Tibial nerve (tissue), 4 donors: Measurements from ENCODE around the gene GBGT1. TPM values are rescaled to one million over a fixed set of nuclear protein-coding genes. Genes with fewer than 3 reads are reported as not detected.
A peak's percentile ranks its signal among the peaks of the same experiment; 100 is the strongest.

ENCODE experiments used
- DNase-seq, 2 donors: peaks; one replicate each; pipeline ENCODE4 v3.0.0-alpha.2; 2019; ENCODE audit warnings: low spot score in 2 of 2
- H3K27ac ChIP-seq, 4 donors: fragments of 200-600 bp; sonication (generic) in 3 of 4; one replicate each; pipeline ENCODE4 v1.5.1; 2017 to 2019; ENCODE audit warnings: mild to moderate bottlenecking in 1 of 4
- H3K27me3 ChIP-seq, 2 donors: fragments of 200-600 bp; sonication (generic) in 1 of 2; one replicate each; pipeline versions ENCODE4 v1.5.1 to v1.6.0; 2017 to 2019
- H3K36me3 ChIP-seq, 3 donors: fragments of 200-600 bp; sonication (generic); one replicate each; pipeline ENCODE4 v1.5.1; 2018 to 2019
- H3K4me1 ChIP-seq, 4 donors: fragments of 200-600 bp; sonication (generic) in 3 of 4; one replicate each; pipeline ENCODE4 v1.5.1; 2017 to 2019
- H3K4me3 ChIP-seq, 4 donors: fragments of 200-600 bp; sonication (generic) in 3 of 4; one replicate each; pipeline ENCODE4 v1.5.1; 2017 to 2019; ENCODE audit warnings: mild to moderate bottlenecking in 1 of 4, moderate library complexity in 1 of 4
- H3K9me3 ChIP-seq, 4 donors: fragments of 200-600 bp; sonication (generic) in 3 of 4; one replicate each; pipeline ENCODE4 v1.5.1; 2017 to 2019
- EP300 ChIP-seq, 2 donors: sonication (generic); formaldehyde crosslinking; IDR thresholded peaks; one replicate each; pipeline ENCODE4 v1.6.1; 2017; ENCODE audit warnings: antibody characterized with exemption in 2 of 2, mild to moderate bottlenecking in 1 of 2
- POLR2A ChIP-seq, 2 donors: fragments of 450-650 bp; IDR thresholded peaks; one replicate each; pipeline ENCODE4 v1.6.1; 2017; ENCODE audit warnings: antibody characterized with exemption in 2 of 2, mild to moderate bottlenecking in 2 of 2, moderate library complexity in 2 of 2
- WGBS, 2 donors: methylation state at CpG; one replicate each; pipeline ENCODE4 v1.1.5; 2018; 5-methylcytosine and 5-hydroxymethylcytosine counted together
- total RNA-seq, 4 donors: library from RNA; depleted of rRNA; stranded (reverse); fragments of >200 nt; gene quantifications; one replicate each; pipeline ENCODE4 v1.1.0, GENCODE V29; 2016
- TF ChIP-seq, protein P1 (sequence below), 5 experiments: fragments of 200-600 bp in 3 of 5; fragments of 450-650 bp in 2 of 5; sonication (generic) in 3 of 5; IDR thresholded peaks; one replicate each; pipeline ENCODE4 v1.5.1; 2016 to 2019; ENCODE audit warnings: antibody characterized with exemption in 5 of 5, mild to moderate bottlenecking in 3 of 5, moderate library complexity in 2 of 5

Gene GBGT1
- total RNA-seq, 4 donors from 2014 or later, result 15.3 to 63.3 (median 36.8) TPM

DNA sequence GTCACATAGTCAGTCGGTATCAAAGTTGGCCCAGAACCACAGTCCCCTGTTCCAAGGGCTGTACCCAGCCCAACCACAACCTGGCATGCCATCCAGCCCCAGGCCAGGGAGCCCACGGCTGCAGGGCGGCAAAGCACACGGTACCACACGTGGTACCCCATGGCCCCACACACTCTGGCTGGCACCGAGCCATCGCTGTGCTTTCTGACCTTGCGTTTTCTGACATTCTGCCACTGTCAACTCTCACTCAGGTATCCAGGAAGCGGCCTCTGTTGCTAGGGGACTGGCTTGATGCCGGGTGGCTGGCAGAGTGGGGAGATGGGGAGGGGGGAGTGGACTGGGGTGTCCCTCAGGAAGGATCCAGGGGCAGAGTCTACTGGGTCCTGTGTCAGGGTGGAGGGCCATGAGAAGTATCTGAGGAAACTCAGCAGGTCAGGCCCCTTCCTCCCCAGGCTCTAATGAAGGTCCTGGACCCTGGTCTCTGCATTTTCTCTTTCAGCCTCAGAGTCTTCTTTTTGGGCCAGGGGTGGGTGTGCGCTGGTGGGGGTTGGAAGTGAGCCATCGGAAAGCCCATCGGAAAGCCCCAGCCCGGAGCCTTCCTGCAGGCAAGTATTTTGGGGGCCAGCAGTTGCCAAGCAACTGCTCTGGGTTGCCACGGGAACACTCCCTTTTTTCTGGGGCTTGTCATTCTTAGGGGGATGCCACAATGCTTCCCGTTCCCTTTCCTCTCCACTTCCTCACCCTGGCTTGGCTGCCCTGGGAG is 21.7 kb downstream of the GBGT1 start:
- 60 to 64% methylated on average over 16 of the region's 16 CpGs for WGBS, 2 donors
- no peaks in the 10 kb centered on the region for H3K36me3 ChIP-seq
- TF ChIP-seq, protein P1, sequence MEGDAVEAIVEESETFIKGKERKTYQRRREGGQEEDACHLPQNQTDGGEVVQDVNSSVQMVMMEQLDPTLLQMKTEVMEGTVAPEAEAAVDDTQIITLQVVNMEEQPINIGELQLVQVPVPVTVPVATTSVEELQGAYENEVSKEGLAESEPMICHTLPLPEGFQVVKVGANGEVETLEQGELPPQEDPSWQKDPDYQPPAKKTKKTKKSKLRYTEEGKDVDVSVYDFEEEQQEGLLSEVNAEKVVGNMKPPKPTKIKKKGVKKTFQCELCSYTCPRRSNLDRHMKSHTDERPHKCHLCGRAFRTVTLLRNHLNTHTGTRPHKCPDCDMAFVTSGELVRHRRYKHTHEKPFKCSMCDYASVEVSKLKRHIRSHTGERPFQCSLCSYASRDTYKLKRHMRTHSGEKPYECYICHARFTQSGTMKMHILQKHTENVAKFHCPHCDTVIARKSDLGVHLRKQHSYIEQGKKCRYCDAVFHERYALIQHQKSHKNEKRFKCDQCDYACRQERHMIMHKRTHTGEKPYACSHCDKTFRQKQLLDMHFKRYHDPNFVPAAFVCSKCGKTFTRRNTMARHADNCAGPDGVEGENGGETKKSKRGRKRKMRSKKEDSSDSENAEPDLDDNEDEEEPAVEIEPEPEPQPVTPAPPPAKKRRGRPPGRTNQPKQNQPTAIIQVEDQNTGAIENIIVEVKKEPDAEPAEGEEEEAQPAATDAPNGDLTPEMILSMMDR (IDR thresholded peaks at IDR 0.05), result no peak
- no peak for TF ChIP-seq POLR2A (IDR thresholded peaks at IDR 0.05)
- TF ChIP-seq EP300 (IDR thresholded peaks at IDR 0.05), result no peak
- peaks cover 0 to 87% (median 63%) of the 10 kb centered on the region in 4 donors for H3K4me1 ChIP-seq
- H3K27ac ChIP-seq, result peak overlapping the region in 3 of 4 donors; percentile 85 to 96 (median 95)
- H3K27me3 ChIP-seq, result no peaks in the 10 kb centered on the region
- H3K9me3 ChIP-seq, result no peaks in the 10 kb centered on the region
- no peak for DNase-seq
- no peak overlapping the region for H3K4me3 ChIP-seq

DNA sequence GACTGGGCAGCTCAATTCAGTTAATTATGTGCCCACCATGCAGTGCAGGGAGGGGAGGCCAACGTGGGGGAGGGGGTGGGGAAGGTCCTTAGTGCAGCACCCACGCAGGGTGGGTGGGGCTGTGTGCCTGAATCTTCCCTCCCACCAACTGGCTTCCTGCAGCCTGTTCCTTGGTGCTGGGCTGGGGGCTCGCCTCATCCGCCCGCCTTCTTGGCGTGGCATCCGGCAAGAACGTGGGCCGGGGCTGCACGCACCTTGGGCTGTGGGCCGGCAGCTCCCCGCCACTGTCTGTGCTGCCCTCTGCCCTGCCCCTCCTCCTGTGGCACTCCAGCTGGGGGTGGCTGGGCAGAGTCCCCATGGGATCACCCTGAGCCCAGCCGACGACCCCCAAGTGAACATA is 23.1 kb downstream of the GBGT1 start:
- WGBS, 2 donors, result 72 to 78% methylated on average over 5 to 12 of the region's 14 CpGs
- no peak for DNase-seq
- no peak overlapping the region for H3K4me3 ChIP-seq
- H3K27ac ChIP-seq, result peak overlapping the region; percentile 72 to 96 (median 90)
- H3K27me3 ChIP-seq, result no peaks in the 10 kb centered on the region
- peaks cover 0 to 97% (median 74%) of the 10 kb centered on the region in 4 donors for H3K4me1 ChIP-seq
- no peaks in the 10 kb centered on the region for H3K36me3 ChIP-seq
- TF ChIP-seq EP300 (IDR thresholded peaks at IDR 0.05) (no peak), POLR2A (IDR thresholded peaks at IDR 0.05) (no peak)
- TF ChIP-seq, protein P1 (IDR thresholded peaks at IDR 0.05), result no peak
- no peaks in the 10 kb centered on the region for H3K9me3 ChIP-seq

DNA sequence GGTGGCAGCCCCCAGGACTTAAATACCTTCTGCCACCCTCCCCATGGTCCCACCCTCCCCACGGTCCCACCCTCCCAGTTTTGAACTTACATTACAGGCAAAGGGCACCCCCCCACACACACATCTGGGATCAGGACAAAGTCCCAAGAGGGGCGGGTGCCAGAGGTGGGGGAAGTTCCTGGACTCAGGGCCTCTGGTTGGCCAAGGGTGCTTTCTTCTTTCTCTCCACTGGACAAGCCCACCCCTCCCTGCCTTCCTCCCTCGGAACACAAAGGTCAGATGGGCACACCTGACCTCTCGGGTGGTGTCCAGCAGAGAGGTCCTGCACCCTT is 23.6 kb downstream of the GBGT1 start:
- H3K9me3 ChIP-seq, result no peaks in the 10 kb centered on the region
- TF ChIP-seq, protein P1 (IDR thresholded peaks at IDR 0.05), result no peak
- no peak for TF ChIP-seq POLR2A (IDR thresholded peaks at IDR 0.05)
- no peak for TF ChIP-seq EP300 (IDR thresholded peaks at IDR 0.05)
- no peaks in the 10 kb centered on the region for H3K27me3 ChIP-seq
- DNase-seq, result no peak
- no peaks in the 10 kb centered on the region for H3K36me3 ChIP-seq
- no peak overlapping the region for H3K4me3 ChIP-seq
- 76 to 81% methylated on average over 3 to 4 of the region's 4 CpGs for WGBS, 2 donors
- H3K27ac ChIP-seq, result peak overlapping the region; percentile 72 to 96 (median 90)
- peaks cover 0 to 98% (median 78%) of the 10 kb centered on the region in 4 donors for H3K4me1 ChIP-seq

DNA sequence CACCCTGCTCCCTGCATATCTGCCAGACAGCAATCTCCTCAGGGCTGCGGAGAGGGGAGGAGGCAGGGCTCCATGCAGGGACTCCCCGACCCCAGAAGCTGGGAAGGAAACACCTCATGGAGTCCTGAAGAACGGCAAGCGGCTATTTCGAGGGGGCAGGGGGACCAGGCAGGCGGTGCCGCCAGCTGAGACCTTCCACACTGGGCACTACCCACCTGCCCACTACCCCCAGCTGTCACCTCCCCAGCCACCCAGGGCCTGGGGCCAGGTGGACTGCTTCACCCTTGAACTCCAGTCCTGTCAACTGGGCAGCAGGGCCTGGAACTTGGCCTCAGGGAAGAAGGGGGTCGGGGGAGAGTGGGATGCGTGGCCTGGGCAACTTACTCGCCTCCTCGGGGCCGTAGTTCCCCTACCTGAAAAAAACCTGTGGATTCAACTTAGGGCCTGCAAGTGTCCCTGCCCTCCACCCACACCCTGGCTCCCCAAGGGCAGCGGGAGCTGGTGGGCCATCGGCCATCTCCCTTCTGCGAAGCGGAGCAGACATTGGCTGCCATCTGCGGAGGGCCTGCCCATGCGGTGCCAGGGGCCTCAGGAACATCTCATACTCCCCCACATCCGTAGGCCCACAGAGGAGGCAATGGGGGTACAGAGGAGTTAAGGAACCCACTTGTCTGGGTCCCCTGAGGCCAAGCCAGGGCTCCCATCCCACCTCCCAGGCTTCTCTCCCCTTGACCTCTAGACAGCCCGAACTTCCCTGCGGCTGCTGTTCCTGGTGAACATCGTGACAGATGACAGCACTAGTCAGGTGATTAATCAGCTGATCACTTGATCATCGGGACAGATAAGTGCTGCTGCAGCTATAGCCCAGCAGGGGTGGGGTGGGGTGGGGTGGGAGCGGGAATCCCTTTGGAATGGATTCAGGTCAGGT is 24.2 kb downstream of the GBGT1 start:
- H3K9me3 ChIP-seq, result no peaks in the 10 kb centered on the region
- peaks cover 0 to 98% (median 78%) of the 10 kb centered on the region in 4 donors for H3K4me1 ChIP-seq
- H3K27ac ChIP-seq, result peak overlapping the region; percentile 72 to 96 (median 90)
- H3K27me3 ChIP-seq, result no peaks in the 10 kb centered on the region
- 89% methylated on average over 7 to 21 of the region's 24 CpGs for WGBS, 2 donors
- TF ChIP-seq POLR2A (IDR thresholded peaks at IDR 0.05), result no peak
- no peak for DNase-seq
- H3K36me3 ChIP-seq, result no peaks in the 10 kb centered on the region
- H3K4me3 ChIP-seq, result no peak overlapping the region

DNA sequence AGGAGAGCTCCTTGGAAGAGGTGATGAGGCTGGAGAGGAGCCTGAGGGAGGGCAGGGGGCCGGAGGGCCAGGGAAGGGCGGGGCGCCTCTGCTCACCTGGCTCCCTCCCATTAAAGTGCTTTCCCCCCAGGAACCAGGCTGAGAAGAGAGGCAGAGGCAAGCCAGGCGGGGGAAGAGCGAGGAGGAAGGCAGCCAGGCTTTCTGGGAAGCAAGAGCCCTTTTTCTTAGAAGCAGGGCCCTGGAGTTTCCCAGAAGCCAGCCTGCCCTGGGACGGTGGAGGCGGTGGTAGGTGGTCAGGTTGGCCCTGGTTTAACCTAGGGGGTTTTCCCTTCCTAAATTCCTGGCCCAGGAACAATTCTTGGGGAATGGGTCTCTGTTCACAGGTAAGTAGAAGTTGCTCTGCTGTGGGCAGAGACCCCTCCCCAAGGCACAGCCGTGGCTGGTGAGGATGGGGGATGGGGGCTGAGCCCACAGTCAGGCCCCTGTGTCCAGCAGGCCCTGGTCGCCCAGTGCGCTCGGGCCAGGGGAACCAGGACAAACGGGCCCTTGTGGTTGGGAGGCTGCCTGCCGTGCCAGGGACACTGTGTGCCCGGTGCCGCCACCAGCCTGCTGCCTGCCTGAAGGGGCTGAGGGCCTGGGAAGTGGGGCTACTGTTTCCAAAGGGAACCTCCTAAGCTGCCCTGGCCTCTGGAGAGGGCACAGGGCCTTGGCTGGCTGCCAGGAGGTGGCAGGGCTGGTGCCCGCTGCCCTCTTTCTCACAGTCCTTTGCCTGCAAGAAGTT is 26.1 kb downstream of the GBGT1 start:
- no peaks in the 10 kb centered on the region for H3K27me3 ChIP-seq
- H3K4me1 ChIP-seq, result peaks cover 0 to 99% (median 82%) of the 10 kb centered on the region in 4 donors
- TF ChIP-seq, protein P1 (IDR thresholded peaks at IDR 0.05), result peak in 2 of 5 experiments; percentile 35 to 42
- TF ChIP-seq POLR2A (IDR thresholded peaks at IDR 0.05), result no peak
- peak; percentile 55 to 93 for TF ChIP-seq EP300 (IDR thresholded peaks at IDR 0.05)
- no peaks in the 10 kb centered on the region for H3K9me3 ChIP-seq
- no peak overlapping the region for H3K4me3 ChIP-seq
- no peaks in the 10 kb centered on the region for H3K36me3 ChIP-seq
- peak overlapping the region; percentile 72 to 96 (median 90) for H3K27ac ChIP-seq
- no peak for DNase-seq
- 56 to 59% methylated on average over 9 to 15 of the region's 16 CpGs for WGBS, 2 donors
